ENCODE results near the gene LCN2.
A peak's percentile ranks its signal among the peaks of the same experiment; 100 is the strongest.

The LCN2 gene

GRCh38 chr9:128123451-128124080, 25.7 kb upstream of the LCN2 start:
- H3K36me3 ChIP-seq (ENCODE audit: control insufficient read depth in 4 of 4, insufficient read depth in 4 of 4, low read length in 3 of 4), result peaks cover 2 to 51% (median 27%) of the 10 kb centered on the region in 4 experiments
- 97% methylated on average over 15 of the region's 21 CpGs for WGBS (ENCODE audit: insufficient coverage)
- H3K27ac ChIP-seq (ENCODE audit: insufficient read depth in 1 of 2, low read depth in 1 of 2, low read length in 2 of 2, poor library complexity in 1 of 2, severe bottlenecking in 2 of 2), result no peak overlapping the region
- POLR2A ChIA-PET, result no interaction called here
- DNase-seq, result no peak
- no peak overlapping the region for H3K4me3 ChIP-seq (ENCODE audit: control insufficient read depth in 1 of 7, extremely low read depth in 1 of 7, insufficient read depth in 4 of 7, low read depth in 2 of 7, low read length in 6 of 7)
- peaks cover 0 to 25% (median 22%) of the 10 kb centered on the region in 4 experiments for H3K4me1 ChIP-seq (ENCODE audit: control extremely low read depth in 1 of 4, control insufficient read depth in 4 of 4, insufficient read depth in 4 of 4, low read length in 3 of 4)
- no peaks in the 10 kb centered on the region for H3K9me3 ChIP-seq (ENCODE audit: control extremely low read depth in 1 of 5, control insufficient read depth in 4 of 5, insufficient read depth in 2 of 5, low read depth in 1 of 5, low read length in 4 of 5)
- CTCF ChIA-PET, result interaction anchor here (1.4 to 3.8 kb wide), 3 partner anchors 7 to 45 kb away, joined by 6 to 18 read pairs (median 7); no protein-coding TSS in a partner anchor
- H3K27me3 ChIP-seq (replicated peaks in 2 of 5; ENCODE audit: control insufficient read depth in 4 of 5, insufficient read depth in 5 of 5, low read length in 4 of 5), result no peaks in the 10 kb centered on the region

DNA sequence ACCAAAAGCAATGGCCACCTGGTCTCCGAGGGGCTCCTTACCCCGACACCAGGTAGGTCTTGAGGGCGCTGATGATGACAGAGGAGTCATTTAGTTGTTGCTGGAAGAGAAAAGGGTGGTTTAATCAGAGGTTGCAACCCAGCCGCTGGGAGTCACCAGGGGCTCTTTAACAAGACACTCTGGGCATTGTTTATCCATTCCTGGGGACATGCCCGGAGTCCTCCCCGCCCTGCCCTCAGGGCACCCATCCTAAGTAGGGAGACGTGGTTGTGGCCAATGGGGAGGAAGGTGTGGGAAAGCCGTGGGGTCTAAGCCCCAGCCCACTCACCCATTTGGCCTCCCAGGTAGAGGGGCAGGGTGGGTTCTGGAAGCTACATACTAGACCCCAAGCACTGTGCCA, 24.8 kb upstream of the LCN2 start:
- H3K9me3 ChIP-seq (ENCODE audit: control extremely low read depth in 1 of 5, control insufficient read depth in 4 of 5, insufficient read depth in 2 of 5, low read depth in 1 of 5, low read length in 4 of 5), result no peaks in the 10 kb centered on the region
- H3K4me1 ChIP-seq (ENCODE audit: control extremely low read depth in 1 of 4, control insufficient read depth in 4 of 4, insufficient read depth in 4 of 4, low read length in 3 of 4), result peaks cover 0 to 31% (median 27%) of the 10 kb centered on the region in 4 experiments
- H3K27ac ChIP-seq (ENCODE audit: insufficient read depth in 1 of 2, low read depth in 1 of 2, low read length in 2 of 2, poor library complexity in 1 of 2, severe bottlenecking in 2 of 2), result no peak overlapping the region
- ChIA-PET CTCF (interaction anchor here (0.9 to 3.8 kb wide), 12 partner anchors 8 to 328 kb away, joined by 3 to 18 read pairs (median 5); no protein-coding TSS in a partner anchor), POLR2A (no interaction called here)
- H3K4me3 ChIP-seq (ENCODE audit: control insufficient read depth in 1 of 7, extremely low read depth in 1 of 7, insufficient read depth in 4 of 7, low read depth in 2 of 7, low read length in 6 of 7), result no peak overlapping the region
- H3K36me3 ChIP-seq (ENCODE audit: control insufficient read depth in 4 of 4, insufficient read depth in 4 of 4, low read length in 3 of 4), result peaks cover 2 to 51% (median 27%) of the 10 kb centered on the region in 4 experiments
- WGBS (ENCODE audit: insufficient coverage), result 100% methylated on average over 8 of the region's 8 CpGs
- no peaks in the 10 kb centered on the region for H3K27me3 ChIP-seq (replicated peaks in 2 of 5; ENCODE audit: control insufficient read depth in 4 of 5, insufficient read depth in 5 of 5, low read length in 4 of 5)
- no peak for DNase-seq

GRCh38 chr9:128124873-128125579, 24.2 kb upstream of the LCN2 start:
- H3K4me1 ChIP-seq (ENCODE audit: control extremely low read depth in 1 of 4, control insufficient read depth in 4 of 4, insufficient read depth in 4 of 4, low read length in 3 of 4), result peaks cover 0 to 31% (median 27%) of the 10 kb centered on the region in 4 experiments
- ChIA-PET POLR2A (interaction anchor here (0.5 kb wide), 1 partner anchor 241 kb away, joined by 3 read pairs; no protein-coding TSS in a partner anchor), CTCF (interaction anchor here (0.9 to 3.8 kb wide), 13 partner anchors 8 to 328 kb away, joined by 3 to 18 read pairs (median 5); partner anchors contain the start of gene BBLN)
- DNase-seq, result peak; percentile 55 to 66 (median 57)
- no peak overlapping the region for H3K27ac ChIP-seq (ENCODE audit: insufficient read depth in 1 of 2, low read depth in 1 of 2, low read length in 2 of 2, poor library complexity in 1 of 2, severe bottlenecking in 2 of 2)
- H3K9me3 ChIP-seq (ENCODE audit: control extremely low read depth in 1 of 5, control insufficient read depth in 4 of 5, insufficient read depth in 2 of 5, low read depth in 1 of 5, low read length in 4 of 5), result no peaks in the 10 kb centered on the region
- no peaks in the 10 kb centered on the region for H3K27me3 ChIP-seq (replicated peaks in 2 of 5; ENCODE audit: control insufficient read depth in 4 of 5, insufficient read depth in 5 of 5, low read length in 4 of 5)
- H3K4me3 ChIP-seq (ENCODE audit: control insufficient read depth in 1 of 7, extremely low read depth in 1 of 7, insufficient read depth in 4 of 7, low read depth in 2 of 7, low read length in 6 of 7), result peak overlapping the region in 1 of 7 experiments; percentile 7
- whole genome bisulfite sequencing (ENCODE audit: insufficient coverage), result 66% methylated on average over 12 of the region's 16 CpGs
- peaks cover 2 to 50% (median 27%) of the 10 kb centered on the region in 4 experiments for H3K36me3 ChIP-seq (ENCODE audit: control insufficient read depth in 4 of 4, insufficient read depth in 4 of 4, low read length in 3 of 4)

GRCh38 chr9:128125580-128126354, 23.5 kb upstream of the LCN2 start:
- Histone ChIP-seq H3K4me3 (ENCODE audit: control insufficient read depth in 1 of 7, extremely low read depth in 1 of 7, insufficient read depth in 4 of 7, low read depth in 2 of 7, low read length in 6 of 7) (peak overlapping the region in 2 of 7 experiments; percentile 25 to 45), H3K36me3 (ENCODE audit: control insufficient read depth in 4 of 4, insufficient read depth in 4 of 4, low read length in 3 of 4) (peaks cover 2 to 42% (median 23%) of the 10 kb centered on the region in 4 experiments), H3K4me1 (ENCODE audit: control extremely low read depth in 1 of 4, control insufficient read depth in 4 of 4, insufficient read depth in 4 of 4, low read length in 3 of 4) (peaks cover 0 to 31% (median 27%) of the 10 kb centered on the region in 4 experiments), H3K27ac (ENCODE audit: insufficient read depth in 1 of 2, low read depth in 1 of 2, low read length in 2 of 2, poor library complexity in 1 of 2, severe bottlenecking in 2 of 2) (no peak overlapping the region), H3K27me3 (replicated peaks in 2 of 5; ENCODE audit: control insufficient read depth in 4 of 5, insufficient read depth in 5 of 5, low read length in 4 of 5) (no peaks in the 10 kb centered on the region), H3K9me3 (ENCODE audit: control extremely low read depth in 1 of 5, control insufficient read depth in 4 of 5, insufficient read depth in 2 of 5, low read depth in 1 of 5, low read length in 4 of 5) (no peaks in the 10 kb centered on the region)
- no peak for DNase-seq
- POLR2A ChIA-PET, result interaction anchor here (0.5 kb wide), 1 partner anchor 241 kb away, joined by 3 read pairs; no protein-coding TSS in a partner anchor
- CTCF ChIA-PET, result interaction anchor here (0.8 to 3.8 kb wide), 10 partner anchors 9 to 182 kb away, joined by 3 to 18 read pairs (median 5); partner anchors contain the start of gene BBLN
- 79% methylated on average over 6 of the region's 10 CpGs for WGBS (ENCODE audit: insufficient coverage)

GRCh38 chr9:128127568-128127989, 21.7 kb upstream of the LCN2 start, which contains the start of gene PTGES2:
PTGES2 (minus strand) TSS chr9:128127729; CDS start chr9:128127717, 12 bp downstream.
- Histone ChIP-seq H3K4me3 (ENCODE audit: control insufficient read depth in 1 of 7, extremely low read depth in 1 of 7, insufficient read depth in 4 of 7, low read depth in 2 of 7, low read length in 6 of 7) (peak within 1 kb of the TSS; percentile 83 to 96 (median 86)), H3K36me3 (ENCODE audit: control insufficient read depth in 4 of 4, insufficient read depth in 4 of 4, low read length in 3 of 4) (peaks cover 0 to 27% (median 10%) of the 10 kb centered on the region in 4 experiments), H3K27ac (ENCODE audit: insufficient read depth in 1 of 2, low read depth in 1 of 2, low read length in 2 of 2, poor library complexity in 1 of 2, severe bottlenecking in 2 of 2) (peak within 1 kb of the TSS; percentile 84 to 92), H3K4me1 (ENCODE audit: control extremely low read depth in 1 of 4, control insufficient read depth in 4 of 4, insufficient read depth in 4 of 4, low read length in 3 of 4) (peaks cover 0 to 31% (median 27%) of the 10 kb centered on the region in 4 experiments), H3K27me3 (replicated peaks in 2 of 5; ENCODE audit: control insufficient read depth in 4 of 5, insufficient read depth in 5 of 5, low read length in 4 of 5) (no peaks in the 10 kb centered on the region), H3K9me3 (ENCODE audit: control extremely low read depth in 1 of 5, control insufficient read depth in 4 of 5, insufficient read depth in 2 of 5, low read depth in 1 of 5, low read length in 4 of 5) (no peaks in the 10 kb centered on the region)
- ChIA-PET CTCF (interaction anchor here (3.8 kb wide), 1 partner anchor 11 kb away, joined by 18 read pairs; no protein-coding TSS in a partner anchor), POLR2A (interaction anchor here (2.0 kb wide), 1 partner anchor 10 kb away, joined by 6 read pairs; no protein-coding TSS in a partner anchor)
- peak; percentile 85 to 93 (median 93) for DNase-seq
- WGBS (ENCODE audit: insufficient coverage), result 0% methylated on average over 54 of the region's 56 CpGs

DNA sequence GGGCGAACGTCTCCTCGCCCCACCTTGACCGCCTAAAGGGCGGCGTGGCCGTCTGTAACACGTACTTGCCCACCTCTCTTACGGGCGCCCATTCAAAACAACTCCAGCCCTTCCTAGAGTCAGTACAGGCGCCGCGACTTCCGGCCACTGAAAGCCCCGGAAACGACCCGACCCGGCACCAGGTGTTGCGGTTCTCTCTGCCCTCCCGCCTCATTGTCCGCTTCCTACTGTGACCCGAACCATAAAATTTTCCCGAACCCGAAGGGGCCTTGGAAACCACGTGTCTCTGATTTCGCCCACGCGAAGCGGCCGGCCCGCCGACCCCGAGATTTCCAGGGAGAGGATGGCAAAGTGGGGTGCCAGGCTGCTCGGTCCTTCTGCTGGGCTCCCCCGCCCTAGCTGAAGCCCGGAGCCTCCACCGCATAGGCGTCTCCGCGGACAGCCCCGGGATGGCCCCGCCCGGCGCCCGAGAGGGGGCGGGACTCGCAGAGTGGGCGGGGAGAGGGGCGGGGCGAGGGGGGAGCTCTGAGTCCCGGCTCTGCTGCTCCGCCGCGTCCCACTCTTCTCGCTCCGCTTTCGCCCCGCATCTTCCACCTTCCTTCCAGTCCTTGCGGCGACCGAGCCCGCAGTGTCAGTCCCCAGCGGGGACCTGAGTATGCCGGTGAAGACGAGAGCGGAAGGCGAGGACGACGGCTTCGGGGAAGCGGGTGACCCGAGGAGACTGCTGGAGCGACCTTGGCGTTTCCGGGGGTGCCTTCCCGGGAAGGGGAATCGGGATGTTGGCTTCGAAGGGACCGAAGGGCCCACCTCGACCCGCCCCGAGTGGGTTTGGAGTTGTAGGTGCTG, 21.0 kb upstream of the LCN2 start:
- H3K4me1 ChIP-seq (ENCODE audit: control extremely low read depth in 1 of 4, control insufficient read depth in 4 of 4, insufficient read depth in 4 of 4, low read length in 3 of 4), result peaks cover 0 to 31% (median 27%) of the 10 kb centered on the region in 4 experiments
- ChIA-PET CTCF (interaction anchor here (0.9 to 1.6 kb wide), 6 partner anchors 9 to 186 kb away, joined by 3 to 6 read pairs (median 4); no protein-coding TSS in a partner anchor), POLR2A (interaction anchor here (2.0 kb wide), 1 partner anchor 11 kb away, joined by 6 read pairs; no protein-coding TSS in a partner anchor)
- WGBS (ENCODE audit: insufficient coverage), result under 1% methylated on average over 71 of the region's 82 CpGs
- peak; percentile 92 to 95 (median 95) for DNase-seq
- H3K4me3 ChIP-seq (ENCODE audit: control insufficient read depth in 1 of 7, extremely low read depth in 1 of 7, insufficient read depth in 4 of 7, low read depth in 2 of 7, low read length in 6 of 7), result peak overlapping the region; percentile 83 to 96 (median 86)
- H3K9me3 ChIP-seq (ENCODE audit: control extremely low read depth in 1 of 5, control insufficient read depth in 4 of 5, insufficient read depth in 2 of 5, low read depth in 1 of 5, low read length in 4 of 5), result no peaks in the 10 kb centered on the region
- H3K27me3 ChIP-seq (replicated peaks in 2 of 5; ENCODE audit: control insufficient read depth in 4 of 5, insufficient read depth in 5 of 5, low read length in 4 of 5), result no peaks in the 10 kb centered on the region
- peaks cover 0 to 22% (median 6%) of the 10 kb centered on the region in 4 experiments for H3K36me3 ChIP-seq (ENCODE audit: control insufficient read depth in 4 of 4, insufficient read depth in 4 of 4, low read length in 3 of 4)
- H3K27ac ChIP-seq (ENCODE audit: insufficient read depth in 1 of 2, low read depth in 1 of 2, low read length in 2 of 2, poor library complexity in 1 of 2, severe bottlenecking in 2 of 2), result peak overlapping the region; percentile 84 to 92

Data from common myeloid progenitor, CD34-positive (primary cell).